Esophagus squamous epithelium (tissue), 4 donors: ENCODE results near the gene RIMBP2.

ENCODE experiments used
- CTCF ChIP-seq, 6 experiments: fragments of 450-650 bp in 4 of 6; fragments of 200-600 bp in 2 of 6; sonication (generic) in 2 of 6; IDR thresholded peaks; one replicate each; pipeline ENCODE4 v1.5.1; 2016 to 2019; ENCODE audit warnings: antibody characterized with exemption in 6 of 6, mild to moderate bottlenecking in 4 of 6, moderate library complexity in 4 of 6
- POLR2A ChIP-seq, 4 donors: fragments of 450-650 bp; IDR thresholded peaks; one replicate each; pipeline ENCODE4 v1.6.1; 2017; ENCODE audit warnings: antibody characterized with exemption in 4 of 4, mild to moderate bottlenecking in 4 of 4, moderate library complexity in 3 of 4

DNA sequence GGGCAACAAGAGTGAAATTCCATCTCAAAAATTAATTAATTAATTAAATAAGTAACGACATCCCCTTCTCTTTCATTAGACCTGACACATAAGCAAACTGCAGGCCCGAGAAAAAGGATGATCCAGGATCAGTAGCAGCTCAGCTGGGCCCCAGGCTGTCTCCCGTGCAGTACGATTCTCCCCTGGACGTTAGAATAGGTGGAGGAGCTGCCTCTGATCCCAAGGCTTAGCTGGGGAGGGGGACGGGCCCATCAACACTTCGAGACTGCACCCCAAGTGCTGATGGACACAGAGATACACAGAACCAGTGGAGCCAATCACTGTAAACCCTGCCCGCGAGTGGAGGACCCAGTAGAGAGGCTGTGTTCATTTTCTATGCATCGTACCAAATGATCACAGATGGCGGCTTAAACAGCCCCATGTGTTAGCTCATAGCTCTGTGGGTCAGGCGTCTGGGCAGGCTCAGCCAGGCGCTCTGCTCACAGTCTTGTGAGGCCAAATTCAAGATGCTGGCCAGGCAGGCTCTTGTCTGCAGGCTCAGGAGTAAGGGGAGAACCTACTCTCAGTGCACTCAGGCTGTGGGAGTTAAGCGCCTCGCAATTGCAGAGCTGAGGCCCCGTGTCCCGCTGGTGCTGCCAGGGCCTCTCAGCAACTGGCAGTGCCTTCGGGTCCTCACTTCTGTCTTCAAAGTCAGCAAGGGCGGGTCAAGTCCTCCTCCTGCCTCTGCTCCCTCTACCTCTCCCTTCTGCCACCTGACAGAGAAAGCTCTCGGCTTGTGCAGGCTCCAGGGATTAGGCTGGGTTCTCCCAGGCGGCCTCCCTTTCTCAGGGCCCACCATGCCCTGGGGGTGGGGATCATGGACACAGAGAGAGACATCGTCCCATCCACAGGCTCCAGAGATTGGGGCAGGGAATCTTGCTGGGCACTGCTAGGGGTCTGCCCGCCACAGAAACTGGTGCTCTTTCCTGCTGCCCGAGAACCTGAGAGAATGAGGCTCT lies 26.4 kb downstream of the RIMBP2 start:
- TF ChIP-seq CTCF (IDR thresholded peaks at IDR 0.05) = no peak
- no peak for TF ChIP-seq POLR2A (IDR thresholded peaks at IDR 0.05)
